HG03196 (cell line): ENCODE data around the gene RNASE11.
"Not testable (repeated sequence)": the region's sequence is repeated elsewhere in the genome, so short reads cannot be mapped to it uniquely, and the experiment has no call there.

Experiments used
- ATAC-seq: cut with Tn5 transposase; IDR thresholded peaks from one replicate; pipeline ENCODE4 v1.9.1; 2021; ENCODE audit not compliant: unreplicated experiment

Gene RNASE11

DNA sequence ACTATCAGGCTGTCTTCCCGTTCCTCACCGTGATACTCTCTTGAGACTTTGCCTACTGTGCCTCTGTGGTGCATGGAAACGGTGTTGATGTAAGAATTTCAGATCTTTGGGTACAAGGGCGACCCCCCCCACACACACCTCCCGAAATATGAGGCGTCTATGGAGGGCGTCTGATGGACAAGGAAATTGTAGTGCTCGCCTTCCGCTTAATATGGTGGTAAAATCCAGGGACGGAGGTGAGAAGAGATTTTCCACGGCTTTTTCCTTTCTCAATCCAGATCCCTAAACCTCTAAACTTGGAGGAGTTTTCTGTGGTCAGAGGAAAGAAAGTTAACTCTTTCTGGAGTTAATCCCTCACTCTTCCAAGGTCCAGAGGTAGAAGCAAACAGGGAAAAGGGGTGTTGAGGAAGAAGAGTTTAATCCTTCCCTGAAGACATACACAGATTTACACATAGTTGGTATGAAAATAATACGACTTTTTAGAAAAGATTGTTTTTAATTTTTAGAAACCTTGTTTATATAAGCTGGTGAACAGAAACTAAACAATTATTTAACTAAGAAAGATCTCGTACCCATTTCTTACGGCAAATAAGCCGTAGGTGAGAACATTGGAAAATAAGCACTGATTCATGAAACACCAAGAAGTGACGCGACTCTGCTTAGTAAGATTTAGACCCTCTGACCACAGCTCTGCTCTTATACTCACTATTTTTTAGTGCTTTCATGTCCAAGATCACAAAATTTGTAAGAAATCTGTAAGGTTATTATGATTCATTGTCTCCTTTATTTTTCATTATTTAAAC lies 26.4 kb upstream of the RNASE11 start:
- ATAC-seq, result no peak

DNA sequence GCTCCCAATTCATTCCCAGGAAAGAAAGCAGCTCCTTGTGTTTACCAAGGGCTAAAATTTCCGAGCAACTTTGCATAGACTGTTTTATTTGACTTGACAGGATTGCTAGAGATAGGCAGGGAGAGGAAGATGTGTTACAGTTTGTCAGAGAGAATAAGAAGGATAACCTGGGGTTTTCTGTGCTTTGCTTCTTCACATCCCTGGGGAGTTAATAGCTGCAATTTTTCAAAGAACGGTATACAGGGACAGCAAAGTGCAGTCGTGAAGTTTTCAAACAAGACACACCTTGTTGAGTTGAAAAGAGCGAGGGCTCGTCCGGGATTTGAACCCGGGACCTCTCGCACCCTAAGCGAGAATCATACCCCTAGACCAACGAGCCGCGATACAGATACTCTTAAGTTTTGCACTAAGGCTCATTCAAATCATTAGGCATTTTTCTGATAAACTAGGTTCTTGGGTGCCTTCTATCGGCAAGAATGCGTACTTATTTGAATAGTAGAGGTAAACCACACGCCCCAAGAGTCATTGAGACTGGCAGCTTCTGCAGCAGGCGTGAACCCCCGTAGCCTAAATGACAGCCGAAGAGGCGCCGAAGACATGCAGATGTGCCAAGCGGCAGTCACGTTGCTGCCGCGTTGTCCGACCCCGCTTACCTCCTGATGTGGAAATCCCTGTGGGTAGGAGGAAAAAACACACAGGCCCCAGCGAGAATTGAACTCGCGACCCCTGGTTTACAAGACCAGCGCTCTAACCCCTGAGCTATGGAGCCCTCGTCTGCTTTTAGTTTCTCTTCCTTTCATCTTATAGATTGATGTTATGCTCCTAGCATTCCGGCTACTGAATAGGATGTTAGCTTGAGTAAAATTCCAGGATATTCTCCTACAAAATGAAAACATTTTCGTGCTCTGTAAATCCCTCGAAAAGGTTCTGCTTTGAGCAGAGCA lies 25.6 kb upstream of the RNASE11 start:
- peak; percentile 66 for ATAC-seq

GRCh38 chr14:20612403-20612802 lies 24.6 kb upstream of the RNASE11 start:
- ATAC-seq, result no peak

GRCh38 chr14:20611277-20611676 lies 23.5 kb upstream of the RNASE11 start:
- ATAC-seq, result no peak

DNA sequence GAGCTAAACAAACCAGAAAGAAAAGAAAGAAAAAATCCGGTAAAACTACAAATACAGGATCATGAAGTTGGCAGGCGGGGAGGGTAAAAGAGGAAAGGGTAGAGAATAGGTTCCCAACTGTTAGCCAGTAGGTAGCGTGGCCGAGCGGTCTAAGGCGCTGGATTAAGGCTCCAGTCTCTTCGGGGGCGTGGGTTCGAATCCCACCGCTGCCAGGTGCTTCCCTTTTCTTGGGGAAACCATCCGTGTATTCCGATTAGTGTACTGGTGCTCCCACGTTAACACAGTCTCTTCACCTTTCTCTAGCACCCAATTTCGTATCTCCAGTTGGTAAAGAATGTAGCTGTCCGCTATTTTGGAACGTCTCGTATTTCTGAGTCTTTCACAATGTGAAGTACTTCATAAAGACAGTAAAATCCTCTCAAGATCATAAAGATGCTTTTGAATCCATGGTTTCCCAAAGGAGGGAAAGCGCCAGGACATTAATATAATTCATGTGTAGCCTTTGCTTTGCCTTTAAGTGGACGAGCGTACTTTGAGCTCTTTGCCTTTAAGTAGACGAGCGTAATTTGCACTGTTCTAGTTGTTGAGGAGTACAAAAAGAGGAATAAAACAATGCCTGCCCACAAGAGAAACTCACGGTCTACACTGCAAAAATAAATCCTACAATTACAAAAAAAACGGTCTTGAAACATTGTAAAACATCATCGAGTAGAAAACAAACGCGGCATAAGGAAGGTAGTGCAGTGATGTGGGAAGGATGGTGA lies 22.4 kb upstream of the RNASE11 start:
- ATAC-seq, result no peak

GRCh38 chr14:20609215-20610001 lies 21.6 kb upstream of the RNASE11 start:
- peak; percentile 23 for ATAC-seq

- ATAC-seq, result no peak
These were observed 20.7 kb upstream of the RNASE11 start for GRCh38 chr14:20608383-20609110.

DNA sequence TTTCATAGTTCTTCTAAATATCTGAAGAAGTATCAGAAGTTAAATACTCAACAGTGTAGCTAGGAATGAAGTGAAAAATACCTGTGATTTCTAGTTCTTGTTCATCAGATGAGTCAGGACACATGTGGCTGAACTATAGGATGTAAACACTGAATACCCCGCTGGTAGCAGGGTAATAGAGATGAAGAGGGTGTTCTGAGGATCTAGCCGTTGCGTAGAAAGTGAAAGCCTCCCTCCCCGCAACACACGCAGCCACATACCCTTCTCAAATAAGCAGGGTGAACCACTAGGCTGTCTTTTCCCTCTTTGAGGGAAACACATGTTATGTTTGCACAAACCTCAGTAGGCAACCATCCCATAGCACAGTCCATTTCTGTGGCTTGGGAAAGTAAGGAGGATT lies 19.8 kb upstream of the RNASE11 start:
- no peak for ATAC-seq

DNA sequence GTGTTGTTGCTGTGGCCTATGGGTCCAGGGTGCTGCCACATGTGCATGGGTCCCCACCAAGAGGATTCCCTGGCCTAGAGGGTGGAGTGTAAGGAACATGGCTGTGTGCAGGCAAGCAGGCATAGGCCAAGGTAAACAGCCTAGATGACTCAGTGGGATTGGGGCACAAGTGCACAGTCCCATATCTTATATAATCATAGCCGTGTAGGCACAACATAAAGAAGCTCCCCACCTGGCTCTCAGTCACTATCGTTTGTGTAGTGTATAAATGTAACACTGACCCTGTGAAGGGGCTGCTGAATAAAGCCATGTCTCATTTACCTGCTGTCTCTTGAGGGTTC lies 19.1 kb upstream of the RNASE11 start:
- no peak for ATAC-seq

- no peak for ATAC-seq
These were observed 18.5 kb upstream of the RNASE11 start for GRCh38 chr14:20606190-20606901.

DNA sequence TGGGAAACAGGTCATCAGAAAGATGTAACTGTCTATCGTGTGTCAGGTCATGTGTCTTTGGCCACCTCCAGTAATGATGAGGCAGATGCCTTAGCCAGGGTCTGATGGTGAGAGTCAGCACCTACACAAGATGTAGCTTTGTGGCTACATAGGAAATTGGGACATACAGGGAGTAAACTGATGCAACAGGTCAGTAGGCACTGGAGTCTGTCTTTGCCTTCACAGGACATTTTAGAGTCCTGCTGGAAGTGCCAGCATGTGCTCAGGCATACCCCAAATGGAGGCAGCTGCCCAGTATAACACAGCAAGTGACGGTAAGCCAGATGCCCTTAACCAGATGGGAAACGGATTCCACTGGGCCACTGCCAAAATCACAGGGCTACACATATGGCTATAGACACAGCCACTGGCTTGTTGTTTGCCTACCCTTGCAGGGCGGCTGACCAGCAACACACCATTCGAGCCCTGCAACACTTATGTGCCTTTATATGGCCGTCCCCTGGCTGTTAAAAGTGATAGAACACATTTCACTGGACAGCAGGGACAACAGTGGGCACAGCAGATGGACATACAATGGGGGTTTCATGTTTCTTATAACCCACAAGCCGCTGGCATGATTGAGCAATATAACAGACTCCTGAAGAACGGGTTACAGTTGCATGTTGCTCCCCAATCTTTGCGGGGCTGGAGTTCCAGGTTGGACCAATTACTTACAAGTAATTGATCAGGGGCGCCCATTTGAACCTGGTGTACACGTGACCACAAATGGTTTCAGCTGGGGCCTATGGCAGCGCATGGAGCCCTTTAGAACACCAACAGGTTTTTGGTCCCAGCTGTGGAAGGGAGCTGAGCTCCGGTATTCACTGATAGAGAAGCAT lies 16.3 kb upstream of the RNASE11 start:
- ATAC-seq, result no peak

- no peak for ATAC-seq
These were observed 14.8 kb upstream of the RNASE11 start for GRCh38 chr14:20602583-20602982.

GRCh38 chr14:20601522-20601921 lies 13.7 kb upstream of the RNASE11 start:
- no peak for ATAC-seq

GRCh38 chr14:20597108-20597507 lies 9.3 kb upstream of the RNASE11 start:
- ATAC-seq, result no peak

DNA sequence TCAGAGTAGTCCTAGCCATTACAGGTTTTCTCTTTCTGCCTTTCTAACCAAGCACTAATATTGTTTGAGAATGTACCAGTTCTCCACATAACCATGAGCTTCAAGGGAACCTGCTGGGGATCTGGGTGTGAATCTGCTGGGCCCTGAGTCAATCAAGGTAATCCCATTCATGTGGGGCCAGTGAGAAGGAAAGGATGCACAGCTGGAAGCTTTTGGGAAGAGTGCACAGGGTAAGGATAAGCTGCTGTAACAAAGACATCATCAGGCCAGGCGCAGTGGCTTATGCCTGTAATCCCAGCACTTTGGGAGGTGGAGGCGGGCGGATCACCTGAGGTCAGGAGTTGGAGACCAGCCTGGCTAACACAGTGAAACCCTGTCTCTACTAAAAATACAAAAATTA lies 7.9 kb upstream of the RNASE11 start:
- ATAC-seq, result not testable (repeated sequence)

- no peak for ATAC-seq
These were observed 4.8 kb upstream of the RNASE11 start for GRCh38 chr14:20592574-20592973.

DNA sequence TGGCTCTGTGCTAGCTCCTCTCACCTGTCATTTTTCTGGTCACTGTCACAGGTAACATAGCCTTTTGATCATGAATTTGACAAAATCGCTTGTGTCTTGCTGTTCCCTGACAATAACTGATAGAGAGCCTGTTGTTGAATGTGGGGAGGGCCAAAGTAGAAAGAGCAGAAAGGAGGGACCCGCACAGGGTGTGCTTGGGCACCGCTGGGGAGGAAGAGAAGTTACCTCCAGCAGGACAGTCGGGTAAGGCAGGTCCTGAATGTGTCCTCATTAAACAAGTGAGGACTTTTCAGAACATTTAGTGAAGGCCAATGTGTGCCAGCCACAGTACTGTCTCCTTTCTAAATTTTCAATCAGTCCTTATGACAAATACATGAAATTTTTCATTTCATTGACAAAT lies 3.4 kb upstream of the RNASE11 start, which contains the start of gene RNASE12:
Gene RNASE12, minus strand, starts transcription at position 142 of the 400 bp plus-strand sequence. CDS start 653 bp downstream, outside the sequence.
- ATAC-seq, result no peak

DNA sequence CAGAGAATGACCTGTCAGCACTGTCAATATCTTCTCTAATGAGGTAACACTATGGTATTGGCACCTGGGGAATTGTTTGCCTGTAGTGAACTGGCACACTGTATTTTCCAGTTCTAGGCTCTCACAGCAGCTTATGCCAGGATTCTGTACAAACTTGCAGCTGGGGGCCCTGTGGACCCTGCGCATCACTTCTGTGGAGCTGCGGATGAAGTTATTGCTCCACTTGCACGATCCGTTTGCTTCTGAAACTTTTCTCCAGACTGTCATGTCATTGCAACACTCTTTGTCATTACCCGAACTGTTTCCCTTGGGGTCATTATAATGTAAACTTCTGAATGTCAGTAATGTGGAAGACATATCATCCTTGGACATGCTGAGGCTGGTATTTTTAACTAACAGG lies 3.9 kb downstream of the RNASE11 start:
- no peak for ATAC-seq
